SK-N-SH (cell line): Measurements from ENCODE around the gene PCED1A. TPM values are rescaled to one million over a fixed set of nuclear protein-coding genes. Genes with fewer than 3 reads are reported as not detected.

Experiments used
- CTCF ChIA-PET: fragments of 300-600, 350-600 bp; formaldehyde crosslinking; extraction: SDS; loops from one replicate; lab custom pipeline; 2021; lab: Yijun Ruan, JAX
- POLR2A ChIA-PET: fragments of 350-600 bp; sonication (Branson Sonifier 250); formaldehyde crosslinking; extraction: SDS; loops from one replicate; lab custom pipeline; 2020; ENCODE audit warnings: antibody characterized with exemption, inconsistent platforms; lab: Yijun Ruan, JAX
- DNase-seq: peaks from one replicate; pipeline ENCODE4 v3.0.0; 2012
- H2AFZ ChIP-seq: fragments of 200-600 bp; sonication (generic); 2 replicates; pipeline ENCODE4 v1.8.1; 2016; ENCODE audit warnings: antibody characterized with exemption, mild to moderate bottlenecking, low read depth
- H3F3A ChIP-seq: fragments of 200-600 bp; sonication (generic); replicated peaks from 2 replicates; pipeline ENCODE3; 2016; ENCODE audit warnings: antibody characterized with exemption, mild to moderate bottlenecking; ENCODE audit not compliant: insufficient read depth
- H3K27ac ChIP-seq, 2 experiments: fragments of 200-500 bp in 1 of 2; fragments of 200-600 bp in 1 of 2; sonication (Bioruptor generic) in 1 of 2; sonication (generic), shearing (Covaris generic) in 1 of 2; 2 replicates each; pipeline versions ENCODE4 v1.5.1 to v1.6.1; 2014 to 2016; ENCODE audit warnings: low read depth in 2 of 2, inconsistent platforms in 1 of 2, low read length in 1 of 2, mild to moderate bottlenecking in 1 of 2, mixed read lengths in 1 of 2
- H3K27me3 ChIP-seq: fragments of 200-600 bp; sonication (generic), shearing (Covaris generic); 2 replicates; pipeline ENCODE4 v1.6.1; 2016; ENCODE audit warnings: mixed run types; ENCODE audit not compliant: insufficient read depth
- H3K36me3 ChIP-seq, 2 experiments: fragments of 200-500 bp in 1 of 2; fragments of 200-600 bp in 1 of 2; sonication (Bioruptor generic) in 1 of 2; sonication (generic) in 1 of 2; replicated peaks in 1 of 2; 2 replicates each; pipeline versions ENCODE3 to v1.5.1; 2014 to 2016; ENCODE audit warnings: low read length in 1 of 2, mild to moderate bottlenecking in 1 of 2; ENCODE audit not compliant: insufficient read depth in 2 of 2, control insufficient read depth in 1 of 2
- H3K4me1 ChIP-seq, 2 experiments: fragments of 200-500 bp in 1 of 2; fragments of 200-600 bp in 1 of 2; sonication (Bioruptor generic) in 1 of 2; sonication (generic), shearing (Covaris generic) in 1 of 2; 2 replicates each; pipeline versions ENCODE4 v1.5.1 to v1.6.1; 2014 to 2016; ENCODE audit warnings: low read depth in 1 of 2, low read length in 1 of 2, mixed run types in 1 of 2; ENCODE audit not compliant: insufficient read depth in 2 of 2, control insufficient read depth in 1 of 2
- H3K4me2 ChIP-seq: fragments of 200-600 bp; sonication (generic), shearing (Covaris generic); 2 replicates; pipeline ENCODE4 v1.6.1; 2017; ENCODE audit warnings: mixed run types
- H3K4me3 ChIP-seq, 2 experiments: fragments of 200-500 bp in 1 of 2; fragments of 200-600 bp in 1 of 2; sonication (Bioruptor generic) in 1 of 2; sonication (generic), shearing (Covaris generic) in 1 of 2; 2 replicates each; pipeline versions ENCODE4 v1.5.1 to v1.8.1; 2014 to 2016; ENCODE audit warnings: low read depth in 2 of 2, inconsistent platforms in 1 of 2, low read length in 1 of 2, mild to moderate bottlenecking in 1 of 2, mixed read lengths in 1 of 2, moderate library complexity in 1 of 2
- H3K79me2 ChIP-seq: fragments of 200-600 bp; sonication (generic); 2 replicates; pipeline ENCODE4 v1.8.1; 2017; ENCODE audit warnings: mild to moderate bottlenecking; ENCODE audit not compliant: insufficient read depth
- H3K9ac ChIP-seq: fragments of 200-600 bp; sonication (generic); 2 replicates; pipeline ENCODE4 v1.6.1; 2017; ENCODE audit warnings: mixed run types
- H3K9me2 ChIP-seq: fragments of 200-600 bp; sonication (generic); 2 replicates; pipeline ENCODE4 v1.6.1; 2017; ENCODE audit warnings: mixed run types
- H3K9me3 ChIP-seq: fragments of 200-600 bp; sonication (generic); 2 replicates; pipeline ENCODE4 v1.6.1; 2017; ENCODE audit warnings: mixed run types, mild to moderate bottlenecking, moderate library complexity
- H4K20me1 ChIP-seq: fragments of 200-600 bp; sonication (generic); 2 replicates; pipeline ENCODE4 v1.6.1; 2017; ENCODE audit warnings: mild to moderate bottlenecking, mixed run types; ENCODE audit not compliant: insufficient read depth
- EZH2phosphoT487 ChIP-seq: fragments of 200-600 bp; sonication (generic); IDR thresholded peaks from 2 replicates; pipeline ENCODE4 v1.6.1; 2017; ENCODE audit warnings: low read depth, mixed run types, mild to moderate bottlenecking, antibody characterized with exemption, moderate library complexity, borderline replicate concordance
- FOXJ3 ChIP-seq: sonication (generic); formaldehyde crosslinking; IDR thresholded peaks from 2 replicates; pipeline ENCODE4 v1.5.1; 2020; ENCODE audit warnings: mild to moderate bottlenecking, missing genetic modification reagents
- GATA2 ChIP-seq: sonication (generic); formaldehyde crosslinking; IDR thresholded peaks from 2 replicates; pipeline ENCODE4 v1.5.0; 2020; ENCODE audit warnings: mild to moderate bottlenecking, missing genetic modification reagents
- JUND ChIP-seq: IDR thresholded peaks from 2 replicates; pipeline ENCODE4 v1.4.0; 2012
- MXI1 ChIP-seq: IDR thresholded peaks from 2 replicates; pipeline ENCODE4 v1.6.1; 2012; ENCODE audit warnings: mild to moderate bottlenecking, low read depth, low read length, improper control_type of control experiment
- NFIC ChIP-seq: IDR thresholded peaks from 2 replicates; pipeline ENCODE4 v1.4.0; 2012; ENCODE audit warnings: borderline replicate concordance
- RFX5 ChIP-seq: IDR thresholded peaks from 2 replicates; pipeline ENCODE4 v1.6.1; 2012; ENCODE audit warnings: mild to moderate bottlenecking, improper control_type of control experiment, low read length
- RXRA ChIP-seq: IDR thresholded peaks from 2 replicates; pipeline ENCODE4 v1.4.0; 2012; ENCODE audit warnings: low read depth, mild to moderate bottlenecking, borderline replicate concordance
- TAF1 ChIP-seq: IDR thresholded peaks from 2 replicates; pipeline ENCODE4 v1.6.1; 2012; ENCODE audit warnings: low read depth, mild to moderate bottlenecking, low read length, moderate library complexity, borderline replicate concordance
- whole genome bisulfite sequencing: methylation state at CpG from one replicate; pipeline ENCODE4 v1.1.6; 2017; ENCODE audit warnings: low lambda C conversion rate; 5-methylcytosine and 5-hydroxymethylcytosine counted together
- polyA plus RNA-seq, 3 experiments: library from polyadenylated mRNA; depleted of rRNA; stranded (reverse); fragments of >200 nt; gene quantifications; 2 replicates each; pipeline ENCODE4 v1.2.3, GENCODE V29; 2012
- TF ChIP-seq, protein P1 (sequence below): IDR thresholded peaks from 2 replicates; pipeline ENCODE4 v1.4.0; 2012; ENCODE audit warnings: low read depth
- TF ChIP-seq, protein P2 (sequence below): IDR thresholded peaks from 2 replicates; pipeline ENCODE4 v1.4.0; 2012; ENCODE audit warnings: low read depth, borderline replicate concordance
- TF ChIP-seq, protein P3 (sequence below): IDR thresholded peaks from 2 replicates; pipeline ENCODE4 v1.6.1; 2012; ENCODE audit warnings: mild to moderate bottlenecking, low read depth, low read length, moderate library complexity
- TF ChIP-seq, protein P4 (sequence below): fragments of 150-350 bp; IDR thresholded peaks from 2 replicates; pipeline ENCODE4 v1.6.1; 2017; ENCODE audit warnings: antibody characterized with exemption, low read length, low read depth, borderline replicate concordance

Gene PCED1A
- polyA plus RNA-seq, 1 of the 3 experiments (the other 2 are of a cell fraction): 65.2 TPM

DNA sequence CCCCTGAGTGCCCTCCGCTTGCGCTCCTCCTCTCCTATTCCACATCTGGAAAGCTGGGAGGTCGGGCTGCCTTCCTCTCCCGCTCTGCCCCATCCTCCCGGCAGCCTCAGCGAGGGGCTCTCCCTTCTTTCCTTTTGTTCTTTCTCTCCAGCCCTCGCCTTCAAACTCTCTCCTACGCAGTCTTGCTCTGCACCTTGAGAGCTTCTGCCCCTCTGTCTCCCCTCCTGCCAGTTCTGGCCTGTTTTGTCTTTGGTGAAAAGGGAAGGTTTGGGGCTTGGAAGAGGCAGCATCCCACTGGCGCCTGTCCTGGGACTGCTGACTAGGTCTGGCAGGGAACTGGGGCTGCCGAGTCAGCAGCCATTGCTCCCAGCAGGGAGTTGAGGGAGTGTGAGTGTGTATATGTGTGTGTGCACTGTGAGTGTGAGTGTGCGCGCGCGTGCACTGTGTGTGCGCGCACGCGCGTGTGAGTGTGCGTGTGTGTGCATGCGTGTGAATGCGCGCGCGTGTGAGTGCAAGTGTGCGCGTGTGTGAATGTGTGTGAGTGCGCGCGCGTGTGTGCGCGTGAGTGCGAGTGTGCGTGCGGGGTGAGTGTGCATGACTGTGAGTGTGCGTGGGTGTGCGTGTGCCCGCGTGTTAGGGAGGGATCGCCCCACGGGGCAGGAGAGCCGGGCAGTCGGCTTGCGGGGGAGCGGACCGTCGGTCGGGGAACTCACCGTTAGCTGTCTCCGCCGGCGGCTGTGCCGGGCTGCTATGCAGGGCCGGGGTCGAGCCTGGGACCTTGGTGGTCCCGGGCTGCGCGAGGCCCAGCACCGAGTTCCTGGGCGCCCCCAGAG, 40.6 kb downstream of the PCED1A start:
- Histone ChIP-seq H3K9me3 (no peaks in the 10 kb centered on the region), H3K4me2 (peak overlapping the region; percentile 78), H2AFZ (peak overlapping the region; percentile 82; the same call in 1 of the 2 replicates), H3K4me1 (peaks cover 0 to 14% of the 10 kb centered on the region in 2 experiments; a peak in 1 of 4 replicates), H3K9ac (peak overlapping the region; percentile 28), H4K20me1 (no peaks in the 10 kb centered on the region), H3F3A (no peaks in the 10 kb centered on the region), H3K36me3 (peaks cover 0 to 16% of the 10 kb centered on the region in 2 experiments), H3K27ac (peak overlapping the region in 1 of 2 experiments; percentile 79; a peak in 2 of 4 replicates), H3K4me3 (peak overlapping the region; percentile 53 to 60), H3K79me2 (no peaks in the 10 kb centered on the region), H3K27me3 (no peaks in the 10 kb centered on the region), H3K9me2 (no peaks in the 10 kb centered on the region)
- TF ChIP-seq, protein P1, sequence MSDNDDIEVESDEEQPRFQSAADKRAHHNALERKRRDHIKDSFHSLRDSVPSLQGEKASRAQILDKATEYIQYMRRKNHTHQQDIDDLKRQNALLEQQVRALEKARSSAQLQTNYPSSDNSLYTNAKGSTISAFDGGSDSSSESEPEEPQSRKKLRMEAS: peak; percentile 9; the same call in 1 of the 2 replicates
- no peak for TF ChIP-seq RFX5
- TF ChIP-seq, protein P2, sequence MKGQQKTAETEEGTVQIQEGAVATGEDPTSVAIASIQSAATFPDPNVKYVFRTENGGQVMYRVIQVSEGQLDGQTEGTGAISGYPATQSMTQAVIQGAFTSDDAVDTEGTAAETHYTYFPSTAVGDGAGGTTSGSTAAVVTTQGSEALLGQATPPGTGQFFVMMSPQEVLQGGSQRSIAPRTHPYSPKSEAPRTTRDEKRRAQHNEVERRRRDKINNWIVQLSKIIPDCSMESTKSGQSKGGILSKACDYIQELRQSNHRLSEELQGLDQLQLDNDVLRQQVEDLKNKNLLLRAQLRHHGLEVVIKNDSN: no peak
- TF ChIP-seq, protein P3, sequence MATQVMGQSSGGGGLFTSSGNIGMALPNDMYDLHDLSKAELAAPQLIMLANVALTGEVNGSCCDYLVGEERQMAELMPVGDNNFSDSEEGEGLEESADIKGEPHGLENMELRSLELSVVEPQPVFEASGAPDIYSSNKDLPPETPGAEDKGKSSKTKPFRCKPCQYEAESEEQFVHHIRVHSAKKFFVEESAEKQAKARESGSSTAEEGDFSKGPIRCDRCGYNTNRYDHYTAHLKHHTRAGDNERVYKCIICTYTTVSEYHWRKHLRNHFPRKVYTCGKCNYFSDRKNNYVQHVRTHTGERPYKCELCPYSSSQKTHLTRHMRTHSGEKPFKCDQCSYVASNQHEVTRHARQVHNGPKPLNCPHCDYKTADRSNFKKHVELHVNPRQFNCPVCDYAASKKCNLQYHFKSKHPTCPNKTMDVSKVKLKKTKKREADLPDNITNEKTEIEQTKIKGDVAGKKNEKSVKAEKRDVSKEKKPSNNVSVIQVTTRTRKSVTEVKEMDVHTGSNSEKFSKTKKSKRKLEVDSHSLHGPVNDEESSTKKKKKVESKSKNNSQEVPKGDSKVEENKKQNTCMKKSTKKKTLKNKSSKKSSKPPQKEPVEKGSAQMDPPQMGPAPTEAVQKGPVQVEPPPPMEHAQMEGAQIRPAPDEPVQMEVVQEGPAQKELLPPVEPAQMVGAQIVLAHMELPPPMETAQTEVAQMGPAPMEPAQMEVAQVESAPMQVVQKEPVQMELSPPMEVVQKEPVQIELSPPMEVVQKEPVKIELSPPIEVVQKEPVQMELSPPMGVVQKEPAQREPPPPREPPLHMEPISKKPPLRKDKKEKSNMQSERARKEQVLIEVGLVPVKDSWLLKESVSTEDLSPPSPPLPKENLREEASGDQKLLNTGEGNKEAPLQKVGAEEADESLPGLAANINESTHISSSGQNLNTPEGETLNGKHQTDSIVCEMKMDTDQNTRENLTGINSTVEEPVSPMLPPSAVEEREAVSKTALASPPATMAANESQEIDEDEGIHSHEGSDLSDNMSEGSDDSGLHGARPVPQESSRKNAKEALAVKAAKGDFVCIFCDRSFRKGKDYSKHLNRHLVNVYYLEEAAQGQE: peak; percentile 32; the same call in 1 of the 2 replicates
- no peak for TF ChIP-seq NFIC
- TF ChIP-seq TAF1: peak; percentile 3; the same call in 1 of the 2 replicates
- TF ChIP-seq GATA2 (CRISPR knock-in tag): no peak
- TF ChIP-seq, protein P4, sequence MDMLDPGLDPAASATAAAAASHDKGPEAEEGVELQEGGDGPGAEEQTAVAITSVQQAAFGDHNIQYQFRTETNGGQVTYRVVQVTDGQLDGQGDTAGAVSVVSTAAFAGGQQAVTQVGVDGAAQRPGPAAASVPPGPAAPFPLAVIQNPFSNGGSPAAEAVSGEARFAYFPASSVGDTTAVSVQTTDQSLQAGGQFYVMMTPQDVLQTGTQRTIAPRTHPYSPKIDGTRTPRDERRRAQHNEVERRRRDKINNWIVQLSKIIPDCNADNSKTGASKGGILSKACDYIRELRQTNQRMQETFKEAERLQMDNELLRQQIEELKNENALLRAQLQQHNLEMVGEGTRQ: no peak
- TF ChIP-seq RXRA: no peak
- TF ChIP-seq EZH2phosphoT487: no peak
- no peak for TF ChIP-seq FOXJ3 (CRISPR knock-in tag)
- TF ChIP-seq JUND: no peak
- peak; percentile 66; the same call in 1 of the 2 replicates for TF ChIP-seq MXI1
- DNase-seq: peak; percentile 80
- CTCF ChIA-PET: interaction anchor here (1.0 to 1.5 kb wide), 8 partner anchors 19 to 126 kb away, joined by 3 to 4 read pairs (median 3); no protein-coding TSS in a partner anchor
- POLR2A ChIA-PET: interaction anchor here (0.8 to 2.9 kb wide), 9 partner anchors 8 to 238 kb away, joined by 3 to 11 read pairs (median 4); partner anchors contain the start of genes C20orf141 and NOP56
- 15% methylated on average over 32 of the region's 61 CpGs for WGBS
